ENCODE data around the gene C5AR2.
"Not testable (repeated sequence)": the region's sequence is repeated elsewhere in the genome, so short reads cannot be mapped to it uniquely, and the experiment has no call there.

Gene C5AR2

DNA sequence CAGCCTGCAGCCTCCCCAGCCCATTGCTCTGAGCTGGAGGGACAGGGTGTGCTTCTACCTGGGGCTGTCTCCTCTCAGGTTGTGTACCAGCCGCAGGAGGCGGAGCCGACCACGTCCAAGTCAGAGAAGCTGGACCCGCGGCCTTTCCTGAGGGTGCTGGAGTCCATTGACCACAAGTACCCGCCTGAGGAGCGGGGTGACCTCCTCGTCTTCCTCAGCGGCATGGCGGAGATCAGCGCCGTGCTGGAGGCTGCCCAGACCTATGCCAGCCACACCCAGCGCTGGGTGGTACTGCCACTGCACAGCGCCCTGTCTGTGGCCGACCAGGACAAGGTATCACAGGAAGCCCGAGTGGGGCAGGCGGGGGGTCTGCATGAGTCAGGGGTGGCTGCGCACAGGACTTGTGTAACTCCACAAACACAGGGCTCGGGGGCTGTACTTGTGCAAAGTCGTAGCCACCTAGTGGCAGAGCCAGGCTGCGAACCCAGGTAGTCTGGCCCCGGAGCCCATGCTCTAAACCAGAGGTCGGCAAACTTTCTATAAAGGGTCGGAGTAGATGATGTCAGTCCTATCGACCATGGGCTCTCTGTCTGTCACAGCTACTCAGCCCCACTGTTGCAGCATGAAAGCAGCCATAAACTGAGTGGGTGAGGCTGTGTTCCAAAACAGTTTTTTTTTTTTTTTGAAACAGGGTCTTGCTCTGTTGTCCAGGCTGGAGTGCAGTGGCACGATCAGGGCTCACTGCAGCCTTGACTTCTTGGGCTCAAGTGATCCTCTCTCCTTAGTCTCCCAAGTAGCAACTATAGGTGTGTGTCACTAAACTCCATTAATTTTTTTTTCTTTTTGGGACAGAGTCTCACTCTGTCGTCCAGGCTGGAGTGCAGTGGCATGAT is 26.1 kb downstream of the C5AR2 start:
- Histone ChIP-seq H3K36me3 (ENCODE audit: control insufficient read depth, insufficient read depth, low read length) (no peaks in the 10 kb centered on the region), H3K27ac (no peak overlapping the region), H3K9ac (no peak overlapping the region), H3K27me3 (ENCODE audit: control insufficient read depth, insufficient read depth, low read length) (no peaks in the 10 kb centered on the region), H3K4me3 (ENCODE audit: low read depth, low read length) (no peak overlapping the region), H3K79me2 (peaks cover 33% of the 10 kb centered on the region), H3K4me2 (ENCODE audit: low read length) (no peak overlapping the region), H3K9me3 (ENCODE audit: control insufficient read depth, low read length) (no peaks in the 10 kb centered on the region), H2AFZ (no peak overlapping the region), H3K4me1 (no peaks in the 10 kb centered on the region)
- TF ChIP-seq, protein P1, sequence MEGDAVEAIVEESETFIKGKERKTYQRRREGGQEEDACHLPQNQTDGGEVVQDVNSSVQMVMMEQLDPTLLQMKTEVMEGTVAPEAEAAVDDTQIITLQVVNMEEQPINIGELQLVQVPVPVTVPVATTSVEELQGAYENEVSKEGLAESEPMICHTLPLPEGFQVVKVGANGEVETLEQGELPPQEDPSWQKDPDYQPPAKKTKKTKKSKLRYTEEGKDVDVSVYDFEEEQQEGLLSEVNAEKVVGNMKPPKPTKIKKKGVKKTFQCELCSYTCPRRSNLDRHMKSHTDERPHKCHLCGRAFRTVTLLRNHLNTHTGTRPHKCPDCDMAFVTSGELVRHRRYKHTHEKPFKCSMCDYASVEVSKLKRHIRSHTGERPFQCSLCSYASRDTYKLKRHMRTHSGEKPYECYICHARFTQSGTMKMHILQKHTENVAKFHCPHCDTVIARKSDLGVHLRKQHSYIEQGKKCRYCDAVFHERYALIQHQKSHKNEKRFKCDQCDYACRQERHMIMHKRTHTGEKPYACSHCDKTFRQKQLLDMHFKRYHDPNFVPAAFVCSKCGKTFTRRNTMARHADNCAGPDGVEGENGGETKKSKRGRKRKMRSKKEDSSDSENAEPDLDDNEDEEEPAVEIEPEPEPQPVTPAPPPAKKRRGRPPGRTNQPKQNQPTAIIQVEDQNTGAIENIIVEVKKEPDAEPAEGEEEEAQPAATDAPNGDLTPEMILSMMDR (IDR thresholded peaks at IDR 0.05), result no peak

- no peaks in the 10 kb centered on the region for H3K27me3 ChIP-seq (ENCODE audit: control insufficient read depth, insufficient read depth, low read length)
- H3K9me3 ChIP-seq (ENCODE audit: control insufficient read depth, low read length), result no peaks in the 10 kb centered on the region
- peaks cover 33% of the 10 kb centered on the region for H3K79me2 ChIP-seq
- H2AFZ ChIP-seq, result no peak overlapping the region
- H3K4me2 ChIP-seq (ENCODE audit: low read length), result no peak overlapping the region
- TF ChIP-seq, protein P1 (IDR thresholded peaks at IDR 0.05), result no peak
- no peaks in the 10 kb centered on the region for H3K4me1 ChIP-seq
- H3K36me3 ChIP-seq (ENCODE audit: control insufficient read depth, insufficient read depth, low read length), result no peaks in the 10 kb centered on the region
- H3K9ac ChIP-seq, result no peak overlapping the region
- H3K27ac ChIP-seq, result no peak overlapping the region
- no peak overlapping the region for H3K4me3 ChIP-seq (ENCODE audit: low read depth, low read length)
These were observed 27.0 kb downstream of the C5AR2 start for GRCh38 chr19:47358936-47359335.

DNA sequence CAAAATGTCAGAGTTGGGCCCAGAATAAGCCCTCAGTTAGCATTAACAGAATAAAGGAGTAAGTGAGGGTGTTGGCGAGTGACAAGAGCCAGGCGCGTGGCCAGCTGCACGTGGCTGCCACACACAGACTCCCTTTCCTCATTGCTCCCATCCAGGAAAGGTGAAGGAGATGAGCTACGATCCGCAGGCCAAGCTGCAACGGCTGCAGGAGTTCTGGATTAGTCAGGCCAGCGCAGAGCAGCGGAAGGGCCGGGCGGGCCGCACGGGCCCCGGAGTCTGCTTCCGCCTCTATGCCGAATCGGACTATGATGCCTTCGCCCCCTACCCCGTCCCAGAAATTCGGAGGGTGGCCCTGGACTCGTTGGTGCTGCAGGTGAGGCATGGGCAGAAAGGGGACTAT is 30.3 kb downstream of the C5AR2 start:
- Histone ChIP-seq H3K27ac (no peak overlapping the region), H3K79me2 (peaks cover 19% of the 10 kb centered on the region), H3K4me2 (ENCODE audit: low read length) (no peak overlapping the region), H2AFZ (no peak overlapping the region), H3K4me1 (no peaks in the 10 kb centered on the region), H3K4me3 (ENCODE audit: low read depth, low read length) (no peak overlapping the region), H3K9ac (no peak overlapping the region), H3K36me3 (ENCODE audit: control insufficient read depth, insufficient read depth, low read length) (no peaks in the 10 kb centered on the region), H3K9me3 (ENCODE audit: control insufficient read depth, low read length) (no peaks in the 10 kb centered on the region), H3K27me3 (ENCODE audit: control insufficient read depth, insufficient read depth, low read length) (no peaks in the 10 kb centered on the region)
- TF ChIP-seq, protein P1 (IDR thresholded peaks at IDR 0.05), result no peak

DNA sequence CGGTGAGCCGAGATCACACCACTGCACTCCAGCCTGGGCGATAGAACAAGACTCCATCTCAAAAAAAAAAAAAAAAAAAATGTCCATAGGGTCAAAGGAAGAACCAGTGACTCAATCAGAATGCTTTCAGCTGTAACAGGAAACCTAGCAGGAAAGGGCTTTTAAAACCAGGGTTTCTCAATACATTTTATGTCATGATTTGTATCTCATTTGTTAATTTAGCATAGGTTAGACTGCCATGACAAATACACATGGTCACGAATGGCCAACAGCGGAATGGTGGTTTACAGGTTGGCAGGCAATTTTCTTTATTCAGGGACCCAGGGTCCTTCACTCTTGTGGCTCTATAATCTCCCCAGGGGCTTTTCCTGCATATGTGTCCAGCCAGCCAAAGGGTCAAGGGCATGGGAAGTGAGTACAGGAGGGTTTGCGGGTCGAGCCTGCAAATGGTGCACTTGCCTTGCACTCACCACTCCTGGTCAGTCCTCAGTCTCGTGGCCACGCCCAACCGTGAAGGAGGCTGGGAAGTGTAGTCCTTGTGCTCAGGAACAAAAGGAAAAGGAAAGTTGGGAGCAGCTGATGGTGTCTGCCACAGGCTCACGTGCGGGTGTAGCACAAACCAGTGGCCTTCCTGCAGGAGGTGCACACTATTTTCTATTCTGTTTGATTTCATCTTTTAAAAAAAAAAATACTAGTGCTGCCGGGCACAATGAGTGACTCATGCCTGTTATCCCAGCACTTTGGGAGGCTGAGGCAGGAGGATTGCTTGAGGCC is 32.0 kb downstream of the C5AR2 start:
- Histone ChIP-seq H3K27ac (no peak overlapping the region), H3K27me3 (ENCODE audit: control insufficient read depth, insufficient read depth, low read length) (no peaks in the 10 kb centered on the region), H3K4me1 (no peaks in the 10 kb centered on the region), H3K4me3 (ENCODE audit: low read depth, low read length) (no peak overlapping the region), H2AFZ (no peak overlapping the region), H3K36me3 (ENCODE audit: control insufficient read depth, insufficient read depth, low read length) (no peaks in the 10 kb centered on the region), H3K79me2 (peaks cover 9% of the 10 kb centered on the region), H3K9ac (no peak overlapping the region), H3K4me2 (ENCODE audit: low read length) (no peak overlapping the region), H3K9me3 (ENCODE audit: control insufficient read depth, low read length) (no peaks in the 10 kb centered on the region)
- TF ChIP-seq, protein P1 (IDR thresholded peaks at IDR 0.05), result no peak

DNA sequence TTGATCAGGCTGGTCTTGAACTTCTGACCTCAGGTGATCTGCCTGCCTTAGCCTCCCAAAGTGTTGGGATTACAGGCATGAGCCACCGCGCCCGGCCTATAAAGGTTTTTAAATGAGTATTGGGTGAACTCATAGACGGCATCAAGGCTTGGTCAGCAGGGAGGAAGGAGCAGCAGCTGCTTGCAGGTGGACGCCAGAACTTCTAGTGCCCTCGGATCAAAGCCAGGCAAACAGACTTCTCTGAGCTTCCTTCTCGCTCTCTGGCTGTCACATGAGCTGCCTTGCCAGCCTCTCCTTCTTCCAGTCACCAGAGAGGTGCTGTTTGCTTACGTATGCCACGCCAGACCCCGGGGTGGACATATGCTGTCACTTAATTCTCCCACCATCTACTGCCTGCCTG is 33.5 kb downstream of the C5AR2 start:
- not testable (repeated sequence) for H2AFZ ChIP-seq; H3K9me3 ChIP-seq (ENCODE audit: control insufficient read depth, low read length); H3K4me3 ChIP-seq (ENCODE audit: low read depth, low read length); H3K4me1 ChIP-seq; H3K4me2 ChIP-seq (ENCODE audit: low read length); H3K79me2 ChIP-seq; H3K9ac ChIP-seq; H3K36me3 ChIP-seq (ENCODE audit: control insufficient read depth, insufficient read depth, low read length); H3K27ac ChIP-seq; H3K27me3 ChIP-seq (ENCODE audit: control insufficient read depth, insufficient read depth, low read length)

All from parathyroid adenoma (tissue), 2 donors.